OCI-LY1 (cell line): Measurements from ENCODE around the gene OR5M3.

Experiments
- H2AFZ ChIP-seq: fragments of 200-600 bp; sonication (generic), shearing (Covaris generic); 2 replicates; pipeline ENCODE4 v1.6.0; 2014; ENCODE audit warnings: antibody characterized with exemption, mild to moderate bottlenecking, low read length
- H3F3A ChIP-seq: fragments of 200-600 bp; sonication (generic), shearing (Covaris generic); 2 replicates; pipeline ENCODE4 v1.6.0; 2014; ENCODE audit warnings: mild to moderate bottlenecking, antibody characterized with exemption, low read length, moderate library complexity; ENCODE audit not compliant: insufficient read depth
- H3K27ac ChIP-seq: fragments of 200-600 bp; sonication (generic); 2 replicates; pipeline ENCODE4 v1.5.1; 2014; ENCODE audit warnings: low read length, mixed run types, mild to moderate bottlenecking, low read depth; ENCODE audit not compliant: poor library complexity, severe bottlenecking
- H3K27me3 ChIP-seq: fragments of 200-600 bp; sonication (generic); 2 replicates; pipeline ENCODE4 v1.6.0; 2014; ENCODE audit warnings: antibody characterized with exemption, mild to moderate bottlenecking, low read length, moderate library complexity; ENCODE audit not compliant: insufficient read depth
- H3K36me3 ChIP-seq: fragments of 200-600 bp; sonication (generic); 2 replicates; pipeline ENCODE4 v1.6.1; 2014; ENCODE audit warnings: mild to moderate bottlenecking, antibody characterized with exemption, low read length, moderate library complexity, mixed read lengths; ENCODE audit not compliant: insufficient read depth
- H3K4me1 ChIP-seq: fragments of 200-600 bp; sonication (generic); 2 replicates; pipeline ENCODE4 v1.5.1; 2014; ENCODE audit warnings: mild to moderate bottlenecking, low read length, moderate library complexity; ENCODE audit not compliant: insufficient read depth, severe bottlenecking
- H3K4me2 ChIP-seq: fragments of 200-600 bp; sonication (generic), shearing (Covaris generic); 2 replicates; pipeline ENCODE4 v1.6.1; 2014; ENCODE audit warnings: low read length
- H3K4me3 ChIP-seq: fragments of 200-600 bp; sonication (generic); 2 replicates; pipeline ENCODE4 v1.5.1; 2014; ENCODE audit warnings: low read length, low read depth, mild to moderate bottlenecking, mixed read lengths; ENCODE audit not compliant: poor library complexity, severe bottlenecking
- H3K79me2 ChIP-seq: fragments of 200-600 bp; shearing (Covaris generic); 2 replicates; pipeline ENCODE4 v1.6.1; 2016; ENCODE audit warnings: mixed run types, low read length, mixed read lengths; ENCODE audit not compliant: insufficient read depth
- H3K9ac ChIP-seq: fragments of 200-600 bp; sonication (generic), shearing (Covaris generic); 2 replicates; pipeline ENCODE4 v1.6.1; 2014; ENCODE audit warnings: mild to moderate bottlenecking, low read length, mixed read lengths
- H3K9me2 ChIP-seq: fragments of 200-600 bp; sonication (generic), shearing (Covaris generic); 2 replicates; pipeline ENCODE4 v1.6.1; 2014; ENCODE audit warnings: low read depth, mild to moderate bottlenecking, low read length, mixed read lengths
- H3K9me3 ChIP-seq: fragments of 200-600 bp; shearing (Covaris generic); 2 replicates; pipeline ENCODE4 v1.6.1; 2014; ENCODE audit warnings: low read length, mixed read lengths
- H4K20me1 ChIP-seq: fragments of 200-600 bp; sonication (generic), shearing (Covaris generic); 2 replicates; pipeline ENCODE4 v1.6.0; 2016; ENCODE audit warnings: mild to moderate bottlenecking, low read length; ENCODE audit not compliant: insufficient read depth
- CTCF ChIP-seq: fragments of 200-600 bp; sonication (generic), shearing (Covaris generic); IDR thresholded peaks from 2 replicates; pipeline ENCODE4 v1.5.1; 2017; ENCODE audit warnings: mild to moderate bottlenecking, antibody characterized with exemption, low read length, moderate library complexity, mixed read lengths
- EZH2 ChIP-seq: fragments of 200-600 bp; sonication (generic), shearing (Covaris generic); IDR thresholded peaks from 2 replicates; pipeline ENCODE4 v1.8.0; 2017; ENCODE audit warnings: borderline replicate concordance, mixed run types, mild to moderate bottlenecking, antibody characterized with exemption, low read length, moderate library complexity, mixed read lengths

The OR5M3 gene

GRCh38 chr11:56473252-56473651 lies at the start of gene OR5M3:
Gene OR5M3 (minus strand): TSS chr11:56473352. CDS start chr11:56470497, 2,855 bp downstream.
- no peaks in the 10 kb centered on the region for H3K27me3 ChIP-seq
- H3F3A ChIP-seq: no peaks in the 10 kb centered on the region
- H4K20me1 ChIP-seq: no peaks in the 10 kb centered on the region
- no peak within 1 kb of the TSS for H3K4me2 ChIP-seq
- no peaks in the 10 kb centered on the region for H3K4me1 ChIP-seq
- no peak within 1 kb of the TSS for H3K27ac ChIP-seq
- H3K36me3 ChIP-seq: no peaks in the 10 kb centered on the region
- H2AFZ ChIP-seq: no peak within 1 kb of the TSS
- no peak for TF ChIP-seq EZH2
- no peak for TF ChIP-seq CTCF
- no peaks in the 10 kb centered on the region for H3K79me2 ChIP-seq
- H3K4me3 ChIP-seq: no peak within 1 kb of the TSS
- H3K9ac ChIP-seq: no peak within 1 kb of the TSS
- no peaks in the 10 kb centered on the region for H3K9me3 ChIP-seq
- no peaks in the 10 kb centered on the region for H3K9me2 ChIP-seq

GRCh38 chr11:56522008-56522407 lies 48.9 kb upstream of the OR5M3 start:
- Histone ChIP-seq H2AFZ (no peak overlapping the region), H4K20me1 (no peaks in the 10 kb centered on the region), H3K9ac (no peak overlapping the region), H3K4me1 (no peaks in the 10 kb centered on the region), H3K9me2 (no peaks in the 10 kb centered on the region), H3K4me2 (no peak overlapping the region), H3K27ac (no peak overlapping the region), H3K9me3 (no peaks in the 10 kb centered on the region), H3K4me3 (no peak overlapping the region), H3F3A (no peaks in the 10 kb centered on the region), H3K79me2 (no peaks in the 10 kb centered on the region), H3K27me3 (no peaks in the 10 kb centered on the region), H3K36me3 (no peaks in the 10 kb centered on the region)
- TF ChIP-seq CTCF: peak; percentile 23; the same call in 1 of the 2 replicates
- TF ChIP-seq EZH2: no peak

GRCh38 chr11:56513280-56513679 lies 40.1 kb upstream of the OR5M3 start:
- H3K9ac ChIP-seq: no peak overlapping the region
- H3K9me2 ChIP-seq: no peaks in the 10 kb centered on the region
- no peaks in the 10 kb centered on the region for H3K36me3 ChIP-seq
- H3K27me3 ChIP-seq: no peaks in the 10 kb centered on the region
- TF ChIP-seq CTCF: no peak
- no peak for TF ChIP-seq EZH2
- no peak overlapping the region for H3K27ac ChIP-seq
- no peaks in the 10 kb centered on the region for H3K9me3 ChIP-seq
- H3K4me3 ChIP-seq: no peak overlapping the region
- H2AFZ ChIP-seq: no peak overlapping the region
- H3K4me2 ChIP-seq: no peak overlapping the region
- no peaks in the 10 kb centered on the region for H4K20me1 ChIP-seq
- no peaks in the 10 kb centered on the region for H3F3A ChIP-seq
- H3K79me2 ChIP-seq: no peaks in the 10 kb centered on the region
- H3K4me1 ChIP-seq: no peaks in the 10 kb centered on the region
